ENCODE results near the gene FBH1.
"Not testable (repeated sequence)": the region's sequence is repeated elsewhere in the genome, so short reads cannot be mapped to it uniquely, and the experiment has no call there.

Gene FBH1

GRCh38 chr10:5876181-5876768, 13.8 kb upstream of the FBH1 start:
- DNase-seq (ENCODE audit: low read depth in 3 of 3) = no peak

- not testable (repeated sequence) for DNase-seq (ENCODE audit: low read depth in 3 of 3)
Measured at GRCh38 chr10:5877041-5877440, 13.0 kb upstream of the FBH1 start.

GRCh38 chr10:5882961-5883360, 7.1 kb upstream of the FBH1 start:
- no peak for DNase-seq (ENCODE audit: low read depth in 3 of 3)

GRCh38 chr10:5885619-5886018, 4.4 kb upstream of the FBH1 start:
- DNase-seq (ENCODE audit: low read depth in 3 of 3) = no peak

- no peak for DNase-seq (ENCODE audit: low read depth in 3 of 3)
Measured at GRCh38 chr10:5887029-5887428, 3.0 kb upstream of the FBH1 start.

- no peak for DNase-seq (ENCODE audit: low read depth in 3 of 3)
Measured at GRCh38 chr10:5887641-5888040, 2.4 kb upstream of the FBH1 start.

GRCh38 chr10:5888351-5888750, 1.7 kb upstream of the FBH1 start:
- DNase-seq (ENCODE audit: low read depth in 3 of 3) = no peak

GRCh38 chr10:5888843-5889623, 1.0 kb upstream of the FBH1 start:
- peak in 2 of 3 donors; percentile 6 to 39 for DNase-seq (ENCODE audit: low read depth in 3 of 3)

- DNase-seq (ENCODE audit: low read depth in 3 of 3) = peak in 2 of 3 donors; percentile 8 to 15
Measured at GRCh38 chr10:5890452-5890915, 441 bp downstream of the FBH1 start.

- no peak for DNase-seq (ENCODE audit: low read depth in 3 of 3)
Measured at GRCh38 chr10:5891009-5891408, 966 bp downstream of the FBH1 start.

- DNase-seq (ENCODE audit: low read depth in 3 of 3) = no peak
Measured at GRCh38 chr10:5892007-5892406, 2.0 kb downstream of the FBH1 start.

GRCh38 chr10:5893321-5893720, 3.3 kb downstream of the FBH1 start:
- no peak for DNase-seq (ENCODE audit: low read depth in 3 of 3)

- DNase-seq (ENCODE audit: low read depth in 3 of 3) = no peak
Measured at GRCh38 chr10:5894403-5894802, 4.4 kb downstream of the FBH1 start.

- no peak for DNase-seq (ENCODE audit: low read depth in 3 of 3)
Measured at GRCh38 chr10:5894873-5895272, 4.8 kb downstream of the FBH1 start.

- no peak for DNase-seq (ENCODE audit: low read depth in 3 of 3)
Measured at GRCh38 chr10:5895365-5895764, 5.3 kb downstream of the FBH1 start.

- no peak for DNase-seq (ENCODE audit: low read depth in 3 of 3)
Measured at GRCh38 chr10:5895804-5896203, 5.8 kb downstream of the FBH1 start.

- no peak for DNase-seq (ENCODE audit: low read depth in 3 of 3)
Measured at GRCh38 chr10:5896208-5897052, 6.4 kb downstream of the FBH1 start.

GRCh38 chr10:5897053-5897340, 7.0 kb downstream of the FBH1 start:
- no peak for DNase-seq (ENCODE audit: low read depth in 3 of 3)

GRCh38 chr10:5897504-5897903, 7.5 kb downstream of the FBH1 start:
- no peak for DNase-seq (ENCODE audit: low read depth in 3 of 3)

- DNase-seq (ENCODE audit: low read depth in 3 of 3) = no peak
Measured at GRCh38 chr10:5898163-5898562, 8.1 kb downstream of the FBH1 start.

GRCh38 chr10:5900247-5900646, 10.2 kb downstream of the FBH1 start:
- DNase-seq (ENCODE audit: low read depth in 3 of 3) = no peak

GRCh38 chr10:5902511-5903274, 12.7 kb downstream of the FBH1 start:
- DNase-seq (ENCODE audit: low read depth in 3 of 3) = no peak
